T-helper 2 cell (primary cell): ENCODE results near the gene PRR20G.
A peak's percentile ranks its signal among the peaks of the same experiment; 100 is the strongest.
"Not testable (repeated sequence)": the region's sequence is repeated elsewhere in the genome, so short reads cannot be mapped to it uniquely, and the experiment has no call there.

Source experiments
- DNase-seq, 5 experiments: peaks; one replicate each; pipeline versions ENCODE4 v3.0.0 to v3.0.0-alpha.2; 2012 to 2022

Gene PRR20G

GRCh38 chr3:127296959-127297358 is 9.1 kb upstream of the PRR20G start:
- no peak for DNase-seq

GRCh38 chr3:127296166-127296565 is 8.3 kb upstream of the PRR20G start:
- no peak for DNase-seq

DNA sequence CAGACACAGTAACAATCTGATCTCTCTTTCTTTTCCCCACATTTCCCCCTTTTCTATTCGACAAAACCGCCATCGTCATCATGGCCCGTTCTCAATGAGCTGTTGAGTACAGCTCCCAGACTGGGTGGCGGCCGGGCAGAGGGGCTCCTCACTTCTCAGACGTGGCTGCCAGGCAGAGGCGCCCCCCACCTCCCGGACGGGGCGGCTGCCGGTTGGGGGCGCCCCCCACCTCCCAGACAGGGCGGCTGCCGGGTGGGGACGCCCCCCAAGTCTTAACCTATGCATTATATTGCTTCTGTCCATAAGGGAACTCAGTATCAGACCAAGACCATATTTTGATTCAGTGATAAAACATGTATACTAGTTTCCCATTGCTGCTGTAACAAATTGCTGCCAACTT is 5.8 kb upstream of the PRR20G start:
- not testable (repeated sequence) for DNase-seq

DNA sequence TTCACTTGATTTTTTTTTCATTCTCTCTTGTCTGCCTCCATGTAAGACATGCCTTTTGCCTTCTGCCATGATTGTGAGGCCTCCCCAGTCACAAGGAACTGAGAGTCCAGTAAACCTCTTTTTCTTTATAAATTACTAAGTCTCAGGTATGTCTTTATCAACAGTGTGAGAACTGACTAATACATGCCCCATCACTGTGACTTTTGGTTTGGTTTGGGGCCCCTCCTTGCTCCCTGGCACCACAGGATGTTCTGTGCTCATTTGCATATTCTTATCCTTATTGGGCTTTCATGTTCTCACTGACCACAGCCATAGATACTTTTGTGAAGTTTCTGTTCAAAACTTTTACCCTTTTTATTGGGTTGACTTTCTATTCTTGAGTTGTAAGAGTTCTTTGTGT is 3.8 kb upstream of the PRR20G start:
- DNase-seq, result no peak

DNA sequence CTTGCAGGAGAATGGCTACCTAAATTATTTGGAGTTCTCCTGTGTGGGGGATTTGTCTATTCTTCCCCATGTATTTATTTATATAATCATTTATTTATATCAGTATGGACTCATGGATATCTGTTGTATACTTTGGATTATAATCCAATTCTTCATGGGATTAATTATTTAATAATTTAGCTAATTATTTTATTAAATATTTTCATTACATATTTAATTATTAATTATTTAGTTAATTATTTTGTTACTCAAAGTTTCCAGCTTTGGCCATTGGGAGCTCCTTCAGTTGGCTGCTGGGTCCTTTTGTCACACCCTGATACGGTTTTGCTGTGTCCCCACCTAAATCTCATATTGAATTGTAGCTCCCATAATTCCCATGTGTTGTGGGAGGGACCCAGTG is 3.3 kb upstream of the PRR20G start:
- DNase-seq, result no peak

- no peak for DNase-seq
Observed at GRCh38 chr3:127289706-127290575, 2.1 kb upstream of the PRR20G start.

DNA sequence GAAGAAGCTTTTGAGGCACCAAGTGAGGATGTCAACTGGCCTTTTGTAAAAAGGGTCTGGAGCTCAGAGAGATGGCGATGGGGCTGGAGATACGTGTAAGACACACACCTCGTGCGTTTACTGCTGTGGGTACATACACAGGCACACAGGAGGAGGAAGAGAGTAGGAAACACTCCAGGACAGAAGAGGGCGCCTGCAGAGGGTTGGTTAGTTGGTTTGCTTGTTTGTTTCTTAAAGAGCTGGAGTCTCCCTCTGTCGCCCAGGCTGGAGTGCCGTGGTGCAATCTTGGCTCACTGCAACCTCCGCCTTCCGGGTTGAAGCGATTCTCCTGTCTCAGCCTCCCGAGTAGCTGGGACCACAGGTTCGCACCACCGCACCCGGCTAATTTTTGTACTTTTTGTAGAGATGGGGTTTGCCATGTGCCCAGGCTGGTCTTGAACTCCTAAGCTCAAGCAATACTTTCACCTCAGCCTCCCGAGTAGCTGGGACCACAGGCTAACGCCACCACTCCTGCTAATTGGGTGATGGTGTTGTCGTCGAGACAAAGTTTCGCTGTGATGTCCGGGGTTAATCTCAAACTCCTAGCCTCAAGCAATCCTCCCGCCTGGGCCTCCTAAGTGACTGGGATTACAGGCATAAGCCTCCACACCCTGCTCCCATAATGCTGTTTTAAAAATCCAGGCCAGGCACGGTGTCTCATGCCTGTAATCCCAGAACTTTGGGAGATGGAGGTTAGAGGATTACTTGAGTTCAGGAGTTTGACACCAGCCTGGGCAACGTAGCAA is 1.3 kb upstream of the PRR20G start:
- DNase-seq, result peak in 1 of 5 experiments; percentile 33

GRCh38 chr3:127288343-127288742 is 497 bp upstream of the PRR20G start:
- no peak for DNase-seq

DNA sequence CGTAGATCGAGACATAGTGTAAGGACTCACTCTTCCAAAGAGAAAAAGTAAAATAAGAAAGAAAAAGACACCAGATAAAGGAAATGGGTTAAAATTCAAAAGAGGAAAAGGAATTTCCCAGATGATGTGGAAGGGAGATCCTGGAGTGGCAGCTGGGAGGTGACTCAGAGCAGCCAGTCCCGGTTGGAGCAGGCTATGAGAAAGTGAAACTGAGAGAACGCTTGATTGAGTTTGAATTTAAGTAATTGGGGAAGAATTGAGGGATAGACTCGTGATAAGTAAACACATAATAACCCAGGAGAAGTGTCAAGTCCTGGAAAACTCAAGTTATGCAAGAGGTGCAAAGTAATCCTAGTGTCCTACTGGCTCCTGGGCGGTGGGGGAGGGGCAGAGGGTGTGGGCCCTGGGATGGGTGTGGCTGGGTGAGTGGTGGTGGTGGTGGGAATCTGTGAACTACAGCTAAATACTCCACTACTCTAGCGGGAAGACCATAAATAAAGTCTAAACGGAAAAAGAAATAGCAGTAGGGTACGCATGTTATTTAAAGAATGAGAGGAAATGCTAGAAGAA is 1.2 kb downstream of the PRR20G start:
- no peak for DNase-seq

DNA sequence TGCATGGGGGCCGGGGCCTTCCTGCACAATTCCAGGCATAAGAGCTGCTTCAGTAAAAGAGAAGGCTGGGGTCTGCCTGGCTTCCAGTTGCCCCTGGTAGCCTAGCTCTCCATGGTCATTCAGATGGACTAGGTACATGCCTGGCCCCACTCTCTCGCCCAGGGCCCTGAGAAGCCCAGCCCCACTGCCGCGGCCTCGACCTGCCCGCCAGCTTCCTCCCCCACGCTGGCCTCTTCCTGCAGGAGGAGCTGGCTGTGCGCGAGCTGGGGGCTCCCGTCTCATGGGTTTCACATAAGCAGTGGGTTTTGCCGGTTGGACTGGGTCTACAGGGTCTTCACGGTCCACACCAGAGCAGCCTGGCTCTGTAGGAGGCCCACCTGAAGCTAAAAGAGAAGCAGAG is 3.6 kb downstream of the PRR20G start:
- no peak for DNase-seq

DNA sequence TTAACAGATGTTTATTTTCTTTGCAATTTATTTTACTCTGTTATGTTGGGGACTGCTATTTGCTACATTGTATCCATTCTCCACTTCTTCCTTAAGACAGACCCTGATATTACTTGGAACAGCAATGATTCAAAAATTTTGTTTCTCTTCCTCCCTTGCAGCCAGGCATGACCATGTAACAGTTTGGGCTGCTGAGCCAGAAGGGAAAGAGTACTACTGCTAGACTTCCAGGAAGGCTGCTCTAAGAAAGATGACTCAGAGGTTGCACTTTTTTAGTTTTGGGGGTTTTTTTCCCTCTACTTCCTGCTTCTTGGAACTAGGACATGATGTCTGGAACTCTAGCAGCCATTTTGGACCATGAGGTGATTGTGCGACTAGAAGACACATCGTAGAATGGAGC is 10.3 kb downstream of the PRR20G start:
- DNase-seq, result no peak

DNA sequence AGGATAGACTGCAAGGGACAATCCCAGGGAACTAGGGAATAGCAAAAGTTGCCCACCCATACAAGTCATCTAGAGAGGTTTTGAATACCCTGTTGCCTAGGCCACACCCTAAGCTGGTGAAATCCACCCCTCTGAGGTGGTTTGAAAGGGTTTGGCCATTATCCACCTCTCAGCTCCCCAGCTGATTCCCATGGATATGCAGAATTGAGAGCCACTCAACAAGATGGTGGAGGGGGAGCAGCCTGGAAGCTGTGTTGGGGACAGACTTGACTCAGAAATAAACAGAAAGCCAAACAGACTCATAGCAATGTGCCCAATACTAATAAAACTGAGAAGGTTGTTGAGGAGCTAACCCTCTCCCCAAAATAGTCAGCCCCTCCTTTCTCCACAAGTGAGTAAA is 10.9 kb downstream of the PRR20G start:
- DNase-seq, result no peak

GRCh38 chr3:127276396-127276795 is 11.4 kb downstream of the PRR20G start:
- DNase-seq, result no peak

DNA sequence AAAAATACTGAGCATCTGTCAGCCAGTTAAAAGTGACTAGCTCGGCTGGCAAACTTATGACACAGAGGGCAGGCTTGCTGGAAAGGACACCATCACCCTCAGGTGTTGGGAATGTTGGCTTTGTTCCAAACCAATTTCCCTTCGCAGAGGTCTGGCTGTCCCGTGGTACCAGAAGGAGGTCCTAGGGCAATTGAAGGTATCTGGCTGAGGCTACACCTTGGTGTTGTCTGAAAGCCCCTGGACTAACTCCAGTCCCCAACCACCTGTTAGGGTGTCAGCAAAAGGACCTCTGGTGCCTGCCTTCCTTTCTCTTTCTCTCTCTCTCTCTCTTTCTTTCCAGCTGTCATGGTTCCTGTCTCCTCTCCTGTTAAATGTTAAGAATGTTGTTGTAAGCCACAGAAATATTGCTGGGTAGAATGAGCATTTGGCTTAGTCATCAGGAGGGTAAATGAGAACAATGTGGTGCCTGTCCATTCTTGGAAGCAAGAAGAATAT is 12.5 kb downstream of the PRR20G start:
- no peak for DNase-seq

DNA sequence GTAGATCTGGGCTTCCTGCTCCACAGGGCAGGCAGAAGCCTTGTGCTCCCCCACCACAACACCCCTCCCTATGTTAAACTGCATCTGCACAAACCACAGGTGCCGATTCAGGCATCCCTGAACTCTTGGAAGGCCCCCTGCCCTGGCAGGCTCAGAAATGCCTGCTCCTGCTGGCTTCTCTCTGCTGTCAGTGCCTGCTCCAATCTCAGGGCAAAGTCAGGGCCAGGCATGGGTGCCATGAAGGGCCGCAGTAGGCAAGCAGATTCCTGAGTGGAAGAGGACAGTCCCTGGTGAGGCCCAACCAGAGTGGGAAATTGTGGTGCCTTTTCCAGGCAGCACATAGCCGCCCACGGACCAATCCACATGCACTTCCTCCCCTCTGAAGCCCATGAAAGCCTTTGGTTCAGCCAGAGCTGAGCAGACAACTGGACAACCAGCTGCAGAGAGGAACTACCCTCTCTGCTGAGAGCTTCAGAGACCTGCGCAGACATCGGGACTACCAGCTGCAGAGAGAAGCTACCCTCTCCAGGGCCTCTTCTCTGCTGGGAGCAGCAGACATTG is 13.6 kb downstream of the PRR20G start:
- no peak for DNase-seq

DNA sequence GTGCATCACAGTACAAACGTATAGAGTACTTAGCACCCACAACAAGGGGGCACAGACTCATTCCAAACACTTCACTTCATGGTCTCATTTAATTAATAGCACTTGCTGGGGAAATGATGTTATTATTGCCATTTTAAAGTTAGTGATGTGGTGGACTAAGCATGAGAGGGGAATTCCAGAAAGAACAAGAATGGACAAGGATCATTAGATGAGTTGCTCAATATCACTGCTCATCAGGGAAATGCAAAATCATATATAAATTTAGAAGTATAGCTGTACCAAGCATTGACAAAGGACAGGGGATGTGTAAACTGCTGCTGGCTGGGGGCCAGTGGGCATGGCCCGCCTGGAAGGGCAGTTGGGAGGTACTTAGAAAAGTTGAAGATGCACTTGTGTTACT is 14.6 kb downstream of the PRR20G start:
- DNase-seq, result no peak

GRCh38 chr3:127266186-127266585 is 21.7 kb downstream of the PRR20G start:
- no peak for DNase-seq

DNA sequence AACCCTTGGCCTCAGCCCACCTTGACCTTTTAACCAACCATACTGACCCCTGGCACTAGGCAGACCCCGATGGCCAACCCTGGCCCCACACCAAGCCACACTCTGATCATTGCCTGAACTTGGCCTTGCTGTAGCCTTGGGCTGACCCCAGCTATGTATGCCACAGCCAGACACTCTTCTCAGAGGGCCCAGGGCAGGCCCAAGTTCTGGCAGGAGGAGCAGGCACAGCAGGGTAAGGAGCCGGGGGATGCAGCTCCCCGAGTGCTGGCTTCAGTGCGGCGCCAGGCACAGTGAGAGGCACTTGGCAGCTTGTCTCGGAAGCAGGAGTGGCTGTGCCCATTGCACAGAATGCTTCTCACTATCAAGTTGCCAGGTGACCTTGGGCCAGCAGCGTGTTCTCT is 22.3 kb downstream of the PRR20G start:
- no peak for DNase-seq

GRCh38 chr3:127264794-127265514 is 22.9 kb downstream of the PRR20G start:
- DNase-seq, result no peak

- DNase-seq, result no peak
Observed at GRCh38 chr3:127264292-127264691, 23.6 kb downstream of the PRR20G start.

DNA sequence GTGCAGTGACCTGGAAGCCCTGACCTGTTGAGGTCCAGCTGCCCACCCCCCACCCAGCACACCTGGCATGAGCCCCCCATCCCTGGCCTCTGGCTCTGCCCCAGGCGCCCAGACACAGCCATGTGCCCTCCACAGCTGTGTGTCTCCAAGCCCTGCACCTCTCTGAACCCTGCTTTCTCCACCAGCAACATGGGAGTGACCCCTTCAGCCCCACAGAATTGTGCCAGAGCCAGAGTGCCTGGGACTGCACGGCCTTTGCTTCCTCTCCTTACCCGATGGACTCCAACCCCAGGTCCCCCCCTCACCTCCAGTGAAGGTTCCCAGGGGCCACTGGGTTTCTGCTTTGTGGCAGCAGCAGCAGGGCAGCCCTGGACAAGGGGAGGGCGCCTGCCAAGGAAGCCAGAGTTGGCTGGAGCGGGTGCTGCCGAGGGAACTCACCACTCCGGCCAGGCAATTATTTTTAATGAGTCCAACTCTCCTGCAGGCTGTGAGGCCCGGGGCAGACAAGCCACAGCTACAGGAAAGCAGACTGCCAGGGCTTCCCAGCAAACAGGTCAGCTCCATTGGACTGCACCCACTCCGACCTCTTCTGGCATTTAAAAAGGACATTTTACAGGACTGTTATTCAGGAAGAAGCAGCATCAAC is 24.1 kb downstream of the PRR20G start:
- no peak for DNase-seq

GRCh38 chr3:127263037-127263436 is 24.8 kb downstream of the PRR20G start:
- no peak for DNase-seq
